ENCODE results near the gene FOSL2.
A peak's percentile ranks its signal among the peaks of the same experiment; 100 is the strongest.

The FOSL2 gene

GRCh38 chr2:28434600-28434989, 41.9 kb downstream of the FOSL2 start:
- no peak for DNase-seq

- no peak for DNase-seq
Measured at GRCh38 chr2:28435241-28435640, 42.6 kb downstream of the FOSL2 start.

- DNase-seq: no peak
Measured at GRCh38 chr2:28435814-28436351, 43.2 kb downstream of the FOSL2 start.

GRCh38 chr2:28436525-28437051, 43.9 kb downstream of the FOSL2 start:
- DNase-seq: no peak

GRCh38 chr2:28437149-28437835, 44.6 kb downstream of the FOSL2 start:
- no peak for DNase-seq

- DNase-seq: no peak
Measured at GRCh38 chr2:28437918-28438317, 45.3 kb downstream of the FOSL2 start.

GRCh38 chr2:28438532-28439063, 45.9 kb downstream of the FOSL2 start:
- no peak for DNase-seq

GRCh38 chr2:28439127-28439526, 46.5 kb downstream of the FOSL2 start:
- DNase-seq: no peak

GRCh38 chr2:28439763-28440162, 47.1 kb downstream of the FOSL2 start:
- no peak for DNase-seq

GRCh38 chr2:28442328-28442727, 49.7 kb downstream of the FOSL2 start:
- no peak for DNase-seq

- no peak for DNase-seq
Measured at GRCh38 chr2:28444956-28445355, 52.3 kb downstream of the FOSL2 start.

GRCh38 chr2:28445448-28446258, 53.0 kb downstream of the FOSL2 start:
- DNase-seq: peak in 1 of 2 donors; percentile 53

- DNase-seq: no peak
Measured at GRCh38 chr2:28446531-28446930, 53.9 kb downstream of the FOSL2 start.

GRCh38 chr2:28447086-28447485, 54.4 kb downstream of the FOSL2 start:
- no peak for DNase-seq

- no peak for DNase-seq
Measured at GRCh38 chr2:28447943-28448792, 55.5 kb downstream of the FOSL2 start.

- DNase-seq: no peak
Measured at GRCh38 chr2:28448793-28449100, 56.1 kb downstream of the FOSL2 start.

GRCh38 chr2:28449126-28449487, 56.4 kb downstream of the FOSL2 start:
- DNase-seq: no peak

GRCh38 chr2:28449488-28450395, 57.1 kb downstream of the FOSL2 start:
- peak in 1 of 2 donors; percentile 57 for DNase-seq

GRCh38 chr2:28450901-28451565, 58.4 kb downstream of the FOSL2 start:
- no peak for DNase-seq

GRCh38 chr2:28451793-28452533, 59.3 kb downstream of the FOSL2 start:
- no peak for DNase-seq
